Tibial artery (tissue), 4 donors: ENCODE data around the gene TMEM132D.

Experiments
- DNase-seq, 2 donors: peaks; one replicate each; pipeline ENCODE4 v3.0.0-alpha.2; 2019
- H3K27ac ChIP-seq, 2 donors: fragments of 200-600 bp; sonication (generic) in 1 of 2; 1 replicate in 1 of 2; 2 replicates in 1 of 2; pipeline ENCODE4 v1.5.1; 2018 to 2019; ENCODE audit warnings: mild to moderate bottlenecking in 1 of 2
- H3K27me3 ChIP-seq, 2 donors: fragments of 200-600 bp; sonication (generic) in 1 of 2; one replicate each; pipeline versions ENCODE4 v1.5.1 to v1.6.0; 2016 to 2019
- H3K36me3 ChIP-seq, 3 donors: fragments of 200-600 bp; sonication (generic) in 2 of 3; one replicate each; pipeline ENCODE4 v1.5.1; 2016 to 2019; ENCODE audit warnings: mild to moderate bottlenecking in 2 of 3
- H3K4me1 ChIP-seq, 4 donors: fragments of 200-600 bp; sonication (generic) in 2 of 4; 1 replicate in 3 of 4; 2 replicates in 1 of 4; pipeline ENCODE4 v1.5.1; 2016 to 2019
- H3K4me3 ChIP-seq, 2 donors: fragments of 200-600 bp; sonication (generic) in 1 of 2; 1 replicate in 1 of 2; 2 replicates in 1 of 2; pipeline ENCODE4 v1.5.1; 2018 to 2019; ENCODE audit warnings: mild to moderate bottlenecking in 2 of 2
- H3K9me3 ChIP-seq, 3 donors: fragments of 200-600 bp; sonication (generic) in 1 of 3; one replicate each; pipeline ENCODE4 v1.5.1; 2016 to 2019
- intact Hi-C: fragments of 100-400 bp; cut with DNase I; formaldehyde crosslinking; loops from one replicate; pipeline ENCODE4 v1.15.0; 2023; ENCODE audit warnings: low total_unique reads
- TF ChIP-seq, protein P1 (sequence below), 2 experiments: fragments of 200-600 bp in 1 of 2; fragments of 450-650 bp in 1 of 2; IDR thresholded peaks; one replicate each; pipeline ENCODE4 v1.5.1; 2017 to 2019; ENCODE audit warnings: antibody characterized with exemption in 2 of 2, mild to moderate bottlenecking in 1 of 2, moderate library complexity in 1 of 2

TMEM132D gene

DNA sequence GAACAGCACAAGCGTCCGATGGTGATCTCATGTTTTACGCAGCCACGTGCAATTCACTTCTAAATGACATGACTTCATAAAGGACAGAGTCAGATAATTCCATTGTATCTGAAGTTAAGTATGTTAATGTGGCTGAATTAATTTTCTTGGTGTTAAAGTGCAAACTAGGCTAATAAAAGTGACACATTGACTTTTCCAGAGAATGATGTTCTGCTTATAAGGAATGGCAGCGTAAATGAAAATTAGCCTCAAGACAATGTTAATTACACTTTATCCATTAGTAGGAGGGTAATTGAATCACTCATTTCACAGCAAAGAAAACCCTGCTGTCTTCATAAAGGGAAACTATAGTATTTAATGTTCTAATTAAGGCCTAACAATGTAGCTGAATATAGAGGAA lies 624.1 kb downstream of the TMEM132D start:
- no peak overlapping the region for H3K27ac ChIP-seq
- TF ChIP-seq, protein P1, sequence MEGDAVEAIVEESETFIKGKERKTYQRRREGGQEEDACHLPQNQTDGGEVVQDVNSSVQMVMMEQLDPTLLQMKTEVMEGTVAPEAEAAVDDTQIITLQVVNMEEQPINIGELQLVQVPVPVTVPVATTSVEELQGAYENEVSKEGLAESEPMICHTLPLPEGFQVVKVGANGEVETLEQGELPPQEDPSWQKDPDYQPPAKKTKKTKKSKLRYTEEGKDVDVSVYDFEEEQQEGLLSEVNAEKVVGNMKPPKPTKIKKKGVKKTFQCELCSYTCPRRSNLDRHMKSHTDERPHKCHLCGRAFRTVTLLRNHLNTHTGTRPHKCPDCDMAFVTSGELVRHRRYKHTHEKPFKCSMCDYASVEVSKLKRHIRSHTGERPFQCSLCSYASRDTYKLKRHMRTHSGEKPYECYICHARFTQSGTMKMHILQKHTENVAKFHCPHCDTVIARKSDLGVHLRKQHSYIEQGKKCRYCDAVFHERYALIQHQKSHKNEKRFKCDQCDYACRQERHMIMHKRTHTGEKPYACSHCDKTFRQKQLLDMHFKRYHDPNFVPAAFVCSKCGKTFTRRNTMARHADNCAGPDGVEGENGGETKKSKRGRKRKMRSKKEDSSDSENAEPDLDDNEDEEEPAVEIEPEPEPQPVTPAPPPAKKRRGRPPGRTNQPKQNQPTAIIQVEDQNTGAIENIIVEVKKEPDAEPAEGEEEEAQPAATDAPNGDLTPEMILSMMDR (IDR thresholded peaks at IDR 0.05), result no peak
- intact Hi-C loops, result no loop called here
- no peak overlapping the region for H3K4me3 ChIP-seq
- H3K36me3 ChIP-seq, result no peaks in the 10 kb centered on the region
- no peak for DNase-seq
- no peaks in the 10 kb centered on the region for H3K27me3 ChIP-seq
- no peaks in the 10 kb centered on the region for H3K4me1 ChIP-seq
- H3K9me3 ChIP-seq, result no peaks in the 10 kb centered on the region

DNA sequence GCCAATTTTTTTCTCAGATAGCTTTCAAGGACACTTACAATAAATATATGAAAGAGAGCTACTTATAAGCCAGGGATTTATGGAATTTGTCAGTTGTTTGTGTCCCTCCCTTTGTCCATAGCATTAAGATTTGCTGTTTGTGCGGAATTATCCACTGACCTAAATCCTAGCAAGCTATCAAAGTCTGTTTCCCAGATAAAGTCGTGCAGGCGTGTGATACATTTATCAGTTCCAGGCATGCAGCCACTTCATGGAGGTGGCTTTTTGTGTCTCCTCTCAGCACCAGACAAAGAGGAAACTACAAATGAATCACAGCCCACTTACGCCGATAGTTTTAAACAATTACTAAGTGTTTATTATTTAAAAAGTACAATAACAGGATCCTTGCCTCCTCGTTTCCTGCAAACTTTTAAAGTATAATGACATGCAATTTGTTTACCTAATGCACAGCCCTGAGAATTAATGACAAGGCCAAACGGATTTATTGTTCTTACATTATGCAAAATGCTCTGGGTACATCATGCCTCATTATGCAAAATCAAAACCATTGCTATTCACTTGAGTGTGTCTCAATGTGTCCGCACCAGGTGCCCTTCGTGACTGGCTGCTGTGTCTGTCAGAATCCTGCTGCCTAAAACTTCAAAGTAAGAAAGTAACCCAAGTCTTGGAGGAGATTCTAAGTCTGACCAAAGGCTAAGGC lies 627.3 kb downstream of the TMEM132D start:
- H3K27ac ChIP-seq, result no peak overlapping the region
- intact Hi-C loops, result no loop called here
- no peak overlapping the region for H3K4me3 ChIP-seq
- no peaks in the 10 kb centered on the region for H3K27me3 ChIP-seq
- no peaks in the 10 kb centered on the region for H3K4me1 ChIP-seq
- H3K9me3 ChIP-seq, result peaks cover 0 to 5% (median 0%) of the 10 kb centered on the region in 3 donors
- no peak for DNase-seq
- no peaks in the 10 kb centered on the region for H3K36me3 ChIP-seq
- TF ChIP-seq, protein P1 (IDR thresholded peaks at IDR 0.05), result no peak

DNA sequence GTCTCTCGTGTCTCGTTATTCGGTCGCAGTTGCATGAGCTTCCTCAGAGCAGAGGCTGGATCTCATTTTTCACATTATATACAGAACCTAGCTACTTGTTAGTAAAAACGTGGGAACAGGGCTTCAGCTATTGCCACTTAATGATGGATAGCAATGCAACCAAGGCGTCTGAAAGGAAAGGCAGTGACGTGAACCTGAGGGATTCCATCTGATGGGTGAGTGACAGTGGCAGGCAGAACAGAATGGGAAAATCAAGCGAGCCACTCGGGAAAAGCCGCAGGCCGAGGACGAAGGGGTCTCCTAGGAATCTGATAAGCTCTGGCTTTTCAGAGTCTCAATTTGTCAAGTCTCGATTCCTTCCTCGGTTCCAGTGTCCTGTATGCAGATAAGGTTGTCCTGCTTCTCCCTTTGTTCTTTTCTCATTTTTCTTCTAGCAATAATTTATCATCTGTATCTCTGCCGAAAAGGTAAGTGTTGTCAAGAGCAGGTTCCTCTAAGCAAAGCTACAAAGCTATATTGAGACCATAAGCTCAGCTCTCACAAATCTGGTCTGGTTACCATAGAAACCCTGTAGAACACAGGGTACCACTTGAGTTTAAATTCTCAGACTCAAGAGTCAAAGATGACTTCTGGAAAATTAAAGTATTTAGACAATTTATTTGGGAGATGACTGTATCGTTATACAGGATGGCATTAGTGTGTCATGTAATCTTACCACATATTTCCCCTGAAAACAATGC lies 633.9 kb downstream of the TMEM132D start:
- no peak overlapping the region for H3K27ac ChIP-seq
- DNase-seq, result no peak

DNA sequence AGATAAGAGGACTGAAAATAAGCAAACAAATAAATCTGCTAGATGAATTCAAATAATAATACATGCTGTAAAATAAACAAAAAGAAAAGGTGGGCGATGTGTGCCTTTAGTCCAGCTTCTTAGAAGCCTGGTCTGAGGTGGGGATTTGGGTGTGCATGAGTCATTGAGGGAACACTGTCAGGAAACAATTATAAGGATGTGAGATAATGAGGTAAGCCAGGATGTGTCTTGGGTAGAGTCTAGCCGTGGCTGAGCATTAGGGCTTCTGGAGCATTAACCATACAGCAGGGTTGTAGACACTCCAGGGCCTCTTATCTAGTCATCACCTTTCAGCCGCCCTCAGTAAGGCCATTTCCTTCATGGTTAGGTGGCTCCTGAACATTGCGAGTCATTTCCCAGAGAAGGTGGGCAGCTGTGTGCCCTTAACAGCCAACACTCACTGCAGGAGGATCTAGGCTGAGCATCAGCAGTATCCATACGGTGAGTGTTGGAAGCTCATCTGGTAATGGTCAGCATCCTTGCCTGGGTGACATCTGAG lies 645.0 kb downstream of the TMEM132D start:
- intact Hi-C loops, result no loop called here

More for the DNA sequence above, 633.9 kb downstream of the TMEM132D start:
- no peaks in the 10 kb centered on the region for H3K4me1 ChIP-seq
- peaks cover 0 to 13% (median 0%) of the 10 kb centered on the region in 3 donors for H3K9me3 ChIP-seq
- no peak overlapping the region for H3K4me3 ChIP-seq
- TF ChIP-seq, protein P1 (IDR thresholded peaks at IDR 0.05), result no peak
- intact Hi-C loops, result no loop called here
- H3K27me3 ChIP-seq, result no peaks in the 10 kb centered on the region
- H3K36me3 ChIP-seq, result no peaks in the 10 kb centered on the region

DNA sequence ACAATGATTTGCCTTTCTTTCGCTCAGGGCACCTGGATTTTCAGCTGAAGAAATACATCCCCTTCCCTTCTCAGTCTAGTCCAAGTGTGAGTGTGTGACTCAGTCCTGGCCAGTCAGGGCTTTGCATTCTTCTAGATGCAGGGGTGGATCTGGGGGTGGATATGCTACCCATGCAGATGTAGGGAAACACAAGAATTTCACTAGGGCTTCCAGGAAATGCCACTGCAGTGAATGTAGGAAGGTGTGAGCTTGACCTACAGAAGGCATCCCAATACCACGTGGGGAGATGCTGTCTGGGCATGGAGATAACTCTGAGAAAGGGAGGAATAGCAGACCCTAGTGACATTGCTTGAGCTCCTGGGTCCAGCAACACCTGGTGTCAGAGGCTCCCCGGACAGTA lies 646.3 kb downstream of the TMEM132D start:
- no peaks in the 10 kb centered on the region for H3K27me3 ChIP-seq
- H3K4me3 ChIP-seq, result no peak overlapping the region
- DNase-seq, result no peak
- intact Hi-C loops, result no loop called here
- H3K27ac ChIP-seq, result no peak overlapping the region
- H3K36me3 ChIP-seq, result no peaks in the 10 kb centered on the region
- TF ChIP-seq, protein P1 (IDR thresholded peaks at IDR 0.05), result no peak
- H3K9me3 ChIP-seq, result peaks cover 0 to 6% (median 0%) of the 10 kb centered on the region in 3 donors
- H3K4me1 ChIP-seq, result no peaks in the 10 kb centered on the region

More for the DNA sequence above, 645.0 kb downstream of the TMEM132D start:
- H3K36me3 ChIP-seq, result no peaks in the 10 kb centered on the region
- TF ChIP-seq, protein P1 (IDR thresholded peaks at IDR 0.05), result no peak
- peaks cover 0 to 6% (median 0%) of the 10 kb centered on the region in 3 donors for H3K9me3 ChIP-seq
- no peak overlapping the region for H3K4me3 ChIP-seq
- no peak for DNase-seq
- H3K27me3 ChIP-seq, result no peaks in the 10 kb centered on the region
- H3K27ac ChIP-seq, result no peak overlapping the region
- H3K4me1 ChIP-seq, result no peaks in the 10 kb centered on the region
